ENCODE data around the gene L3MBTL4. TPM values are rescaled to one million over a fixed set of nuclear protein-coding genes. Genes with fewer than 3 reads are reported as not detected.
"Not testable (repeated sequence)": the region's sequence is repeated elsewhere in the genome, so short reads cannot be mapped to it uniquely, and the experiment has no call there.

Gene L3MBTL4
- total RNA-seq, 1 donor from 2014 or later, result 0.56 TPM

DNA sequence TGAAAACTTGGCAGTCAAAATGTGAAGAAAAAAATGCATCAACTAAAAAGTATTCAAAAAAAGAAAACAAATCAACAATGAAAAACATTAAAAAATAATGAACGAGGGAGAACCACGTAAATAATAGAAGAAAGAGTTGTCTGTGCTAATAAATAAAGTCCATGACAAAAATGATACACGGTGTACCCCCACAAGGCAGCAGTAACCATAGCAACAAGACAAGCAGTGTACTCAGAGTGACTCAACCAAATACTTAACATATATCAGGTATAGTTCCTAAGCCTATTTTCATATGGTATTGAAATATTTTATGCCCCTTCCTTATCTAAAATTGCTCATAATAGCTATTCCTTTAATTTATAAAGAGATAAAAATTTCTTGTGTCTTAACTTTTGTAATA, 357.1 kb downstream of the L3MBTL4 start:
- TF ChIP-seq, protein P1, sequence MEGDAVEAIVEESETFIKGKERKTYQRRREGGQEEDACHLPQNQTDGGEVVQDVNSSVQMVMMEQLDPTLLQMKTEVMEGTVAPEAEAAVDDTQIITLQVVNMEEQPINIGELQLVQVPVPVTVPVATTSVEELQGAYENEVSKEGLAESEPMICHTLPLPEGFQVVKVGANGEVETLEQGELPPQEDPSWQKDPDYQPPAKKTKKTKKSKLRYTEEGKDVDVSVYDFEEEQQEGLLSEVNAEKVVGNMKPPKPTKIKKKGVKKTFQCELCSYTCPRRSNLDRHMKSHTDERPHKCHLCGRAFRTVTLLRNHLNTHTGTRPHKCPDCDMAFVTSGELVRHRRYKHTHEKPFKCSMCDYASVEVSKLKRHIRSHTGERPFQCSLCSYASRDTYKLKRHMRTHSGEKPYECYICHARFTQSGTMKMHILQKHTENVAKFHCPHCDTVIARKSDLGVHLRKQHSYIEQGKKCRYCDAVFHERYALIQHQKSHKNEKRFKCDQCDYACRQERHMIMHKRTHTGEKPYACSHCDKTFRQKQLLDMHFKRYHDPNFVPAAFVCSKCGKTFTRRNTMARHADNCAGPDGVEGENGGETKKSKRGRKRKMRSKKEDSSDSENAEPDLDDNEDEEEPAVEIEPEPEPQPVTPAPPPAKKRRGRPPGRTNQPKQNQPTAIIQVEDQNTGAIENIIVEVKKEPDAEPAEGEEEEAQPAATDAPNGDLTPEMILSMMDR (IDR thresholded peaks at IDR 0.05; ENCODE audit: unreplicated experiment), result no peak
- no peaks in the 10 kb centered on the region for H3K9me3 Mint-ChIP-seq (ENCODE audit: unreplicated experiment)
- H3K4me3 Mint-ChIP-seq (ENCODE audit: unreplicated experiment), result no peak overlapping the region
- H3K27me3 Mint-ChIP-seq (ENCODE audit: unreplicated experiment), result no peaks in the 10 kb centered on the region
- no peaks in the 10 kb centered on the region for H3K36me3 Mint-ChIP-seq (ENCODE audit: low read depth, unreplicated experiment)
- no peak for DNase-seq (ENCODE audit: low spot score)
- H3K27ac Mint-ChIP-seq (ENCODE audit: unreplicated experiment), result no peak overlapping the region
- peaks cover 5% of the 10 kb centered on the region for H3K4me1 Mint-ChIP-seq (ENCODE audit: unreplicated experiment)

DNA sequence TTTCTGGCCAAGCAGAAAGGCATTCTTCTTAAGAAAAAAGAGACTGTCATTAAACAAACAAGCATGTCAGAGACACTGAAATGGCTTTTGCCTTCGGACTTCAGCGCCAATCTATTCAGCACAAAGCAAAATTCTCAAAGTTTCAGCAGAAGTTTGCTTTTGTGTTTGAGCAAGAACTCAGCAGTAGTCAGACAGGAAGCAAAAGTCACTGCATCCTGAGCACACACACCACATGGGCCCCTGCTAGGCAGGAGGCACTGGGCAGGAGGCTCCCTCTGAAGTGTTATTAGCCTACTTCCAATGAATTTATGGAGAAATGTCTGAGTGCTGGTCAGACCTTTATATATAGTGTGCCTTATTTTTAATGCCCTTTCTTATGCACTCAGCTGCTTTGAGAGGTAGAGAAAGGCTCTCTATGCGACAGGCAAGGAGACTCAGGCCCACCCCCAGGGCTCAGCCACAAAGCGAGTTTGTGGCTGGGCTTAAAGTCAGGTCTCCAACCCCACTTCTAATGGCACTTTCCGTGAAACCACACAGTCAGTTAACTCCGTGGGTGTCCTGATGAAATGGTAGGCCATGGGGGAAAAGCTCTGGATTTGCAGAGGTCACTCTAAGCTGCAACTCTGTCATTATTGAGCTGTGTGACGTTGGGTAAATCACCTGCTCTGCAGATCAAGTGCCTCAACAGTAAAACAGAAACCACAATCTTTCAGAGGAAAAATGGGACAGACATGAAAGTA, 358.4 kb downstream of the L3MBTL4 start:
- Mint-ChIP-seq H3K4me1 (ENCODE audit: unreplicated experiment) (peaks cover 5% of the 10 kb centered on the region), H3K4me3 (ENCODE audit: unreplicated experiment) (no peak overlapping the region), H3K9me3 (ENCODE audit: unreplicated experiment) (no peaks in the 10 kb centered on the region), H3K27me3 (ENCODE audit: unreplicated experiment) (no peaks in the 10 kb centered on the region), H3K27ac (ENCODE audit: unreplicated experiment) (no peak overlapping the region), H3K36me3 (ENCODE audit: low read depth, unreplicated experiment) (no peaks in the 10 kb centered on the region)
- no peak for DNase-seq (ENCODE audit: low spot score)
- TF ChIP-seq, protein P1 (IDR thresholded peaks at IDR 0.05; ENCODE audit: unreplicated experiment), result no peak

DNA sequence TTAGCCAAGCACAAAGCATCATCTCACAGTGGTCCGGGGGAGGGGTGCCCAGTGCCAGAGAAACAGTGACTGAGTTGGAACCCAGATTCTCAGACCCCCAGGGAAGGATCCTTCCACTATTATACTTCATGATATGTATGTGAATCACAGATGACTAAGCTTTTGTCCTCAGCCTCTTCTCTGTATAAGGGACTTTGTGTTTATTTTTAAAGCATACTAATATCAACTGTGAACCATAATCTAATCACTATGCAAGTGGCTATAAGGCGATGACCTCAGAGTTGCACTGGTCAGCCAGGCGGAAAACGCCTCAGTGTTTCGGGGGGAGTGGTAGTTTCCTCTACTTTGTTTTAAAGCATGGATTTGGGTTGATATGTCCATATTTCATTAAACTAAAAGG, 359.0 kb downstream of the L3MBTL4 start:
- H3K4me1 Mint-ChIP-seq (ENCODE audit: unreplicated experiment), result peaks cover 5% of the 10 kb centered on the region
- H3K9me3 Mint-ChIP-seq (ENCODE audit: unreplicated experiment), result no peaks in the 10 kb centered on the region
- no peak for DNase-seq (ENCODE audit: low spot score)
- H3K27me3 Mint-ChIP-seq (ENCODE audit: unreplicated experiment), result no peaks in the 10 kb centered on the region
- no peak overlapping the region for H3K27ac Mint-ChIP-seq (ENCODE audit: unreplicated experiment)
- TF ChIP-seq, protein P1 (IDR thresholded peaks at IDR 0.05; ENCODE audit: unreplicated experiment), result no peak
- no peak overlapping the region for H3K4me3 Mint-ChIP-seq (ENCODE audit: unreplicated experiment)
- H3K36me3 Mint-ChIP-seq (ENCODE audit: low read depth, unreplicated experiment), result no peaks in the 10 kb centered on the region

DNA sequence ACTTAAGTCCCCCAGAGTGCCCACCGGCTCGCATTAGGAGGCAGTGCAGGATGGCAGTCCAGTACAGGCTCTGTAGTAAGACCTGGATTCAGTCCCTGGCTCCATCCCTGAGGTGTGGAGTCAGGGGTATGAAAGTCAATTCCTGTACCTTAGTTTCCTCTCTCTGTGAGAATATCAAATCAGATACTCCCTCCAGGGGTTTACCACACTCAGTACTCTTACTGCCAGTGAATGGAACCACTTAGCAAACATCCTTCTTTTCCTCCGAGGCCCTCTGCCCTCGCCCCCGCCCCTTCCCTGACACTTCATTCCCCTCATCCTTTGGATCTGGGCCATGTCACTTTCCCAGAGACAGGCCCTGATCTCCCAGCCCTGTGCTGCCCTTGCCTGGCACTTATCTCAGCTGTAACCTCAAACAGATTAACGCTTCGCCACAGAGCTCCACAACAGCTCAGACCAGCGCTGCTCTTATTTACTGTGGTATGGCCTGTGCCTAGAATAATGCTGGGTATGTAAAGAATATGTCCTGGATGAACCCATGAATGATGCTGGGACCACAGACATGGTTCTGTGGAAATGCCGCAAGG, 360.4 kb downstream of the L3MBTL4 start:
- TF ChIP-seq, protein P1 (IDR thresholded peaks at IDR 0.05; ENCODE audit: unreplicated experiment), result no peak
- Mint-ChIP-seq H3K9me3 (ENCODE audit: unreplicated experiment) (no peaks in the 10 kb centered on the region), H3K27me3 (ENCODE audit: unreplicated experiment) (no peaks in the 10 kb centered on the region), H3K4me1 (ENCODE audit: unreplicated experiment) (peaks cover 5% of the 10 kb centered on the region), H3K4me3 (ENCODE audit: unreplicated experiment) (no peak overlapping the region), H3K27ac (ENCODE audit: unreplicated experiment) (no peak overlapping the region), H3K36me3 (ENCODE audit: low read depth, unreplicated experiment) (no peaks in the 10 kb centered on the region)
- DNase-seq (ENCODE audit: low spot score), result no peak

DNA sequence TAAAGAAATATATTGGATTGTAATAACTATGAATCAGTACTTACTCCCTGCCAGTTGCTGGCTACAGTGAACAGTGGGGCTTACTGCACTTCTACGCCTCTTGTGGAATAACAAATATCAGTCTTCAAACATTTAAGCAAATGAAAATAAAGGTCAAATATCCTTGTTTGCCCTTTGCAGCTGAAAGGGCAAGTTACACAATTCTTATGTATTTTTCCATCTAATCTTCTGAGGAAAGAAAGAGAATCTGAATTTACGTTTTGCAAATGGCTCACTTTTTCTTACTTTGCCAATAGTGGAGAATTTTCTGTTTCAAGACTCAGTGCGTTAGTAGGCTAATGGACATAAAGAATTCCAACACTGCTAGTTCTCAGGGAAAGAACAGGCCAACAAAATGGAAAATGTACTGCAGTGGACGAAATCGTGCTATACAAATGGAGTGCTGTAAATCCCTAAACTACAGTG, 362.2 kb downstream of the L3MBTL4 start:
- TF ChIP-seq, protein P1 (IDR thresholded peaks at IDR 0.05; ENCODE audit: unreplicated experiment), result no peak
- Mint-ChIP-seq H3K27ac (ENCODE audit: unreplicated experiment) (no peak overlapping the region), H3K4me1 (ENCODE audit: unreplicated experiment) (peaks cover 5% of the 10 kb centered on the region), H3K4me3 (ENCODE audit: unreplicated experiment) (no peak overlapping the region), H3K9me3 (ENCODE audit: unreplicated experiment) (no peaks in the 10 kb centered on the region), H3K27me3 (ENCODE audit: unreplicated experiment) (no peaks in the 10 kb centered on the region), H3K36me3 (ENCODE audit: low read depth, unreplicated experiment) (no peaks in the 10 kb centered on the region)
- no peak for DNase-seq (ENCODE audit: low spot score)

DNA sequence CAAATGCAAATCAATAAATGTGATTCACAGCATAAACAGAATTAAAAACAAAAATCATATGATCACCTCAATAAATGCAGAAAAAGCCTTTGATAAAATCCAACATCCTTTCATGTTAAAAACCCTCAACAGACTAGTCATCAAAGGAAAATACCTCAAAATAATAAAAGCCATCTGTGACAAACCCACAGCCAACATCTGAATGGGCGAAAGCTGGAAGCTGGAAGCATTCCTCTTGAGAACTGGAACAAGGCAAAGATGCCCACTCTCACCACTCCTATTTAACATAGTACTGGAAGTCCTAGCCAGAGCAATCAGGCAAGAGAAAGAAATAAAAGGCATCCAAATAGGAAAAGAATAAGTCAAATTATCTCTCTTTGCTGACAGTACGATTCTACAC, 367.1 kb downstream of the L3MBTL4 start:
- H3K27me3 Mint-ChIP-seq (ENCODE audit: unreplicated experiment); DNase-seq (ENCODE audit: low spot score); H3K9me3 Mint-ChIP-seq (ENCODE audit: unreplicated experiment); H3K27ac Mint-ChIP-seq (ENCODE audit: unreplicated experiment); H3K4me1 Mint-ChIP-seq (ENCODE audit: unreplicated experiment); H3K36me3 Mint-ChIP-seq (ENCODE audit: low read depth, unreplicated experiment); H3K4me3 Mint-ChIP-seq (ENCODE audit: unreplicated experiment): not testable (repeated sequence)
